MCF 10A (cell line): ENCODE results near the gene TUBGCP6. TPM values are rescaled to one million over a fixed set of nuclear protein-coding genes. Genes with fewer than 3 reads are reported as not detected.

ENCODE experiments used
- BruUV-seq: library from RNA; stranded (reverse); fragments of 400-500 nt; replicated peaks from 2 replicates; lab custom pipeline; 2021; lab: Mats Ljungman, UMichigan
- CTCF ChIA-PET: fragments of 300-600 bp; sonication (Branson Sonifier 250); formaldehyde crosslinking; extraction: SDS; loops from one replicate; lab custom pipeline; 2021; ENCODE audit warnings: antibody characterized with exemption, inconsistent platforms; lab: Yijun Ruan, JAX
- POLR2A ChIA-PET: fragments of 300-600, 350-650 bp; sonication (Branson Sonifier 250); formaldehyde crosslinking; extraction: SDS; loops from one replicate; lab custom pipeline; 2020; ENCODE audit warnings: antibody characterized with exemption, inconsistent platforms; lab: Yijun Ruan, JAX
- DNase-seq: peaks from one replicate; pipeline ENCODE4 v3.0.0-alpha.2; 2018; ENCODE audit not compliant: unreplicated experiment
- H3K27ac Mint-ChIP-seq: one replicate; pipeline ENCODE4 v1.8.0; 2022; ENCODE audit warnings: mild to moderate bottlenecking, low read depth, mixed read lengths; ENCODE audit not compliant: unreplicated experiment
- H3K27me3 Mint-ChIP-seq: one replicate; pipeline ENCODE4 v1.8.0; 2022; ENCODE audit warnings: mixed read lengths; ENCODE audit not compliant: insufficient read depth, unreplicated experiment
- H3K36me3 Mint-ChIP-seq: one replicate; pipeline ENCODE4 v1.8.0; 2022; ENCODE audit warnings: mild to moderate bottlenecking, moderate library complexity, mixed read lengths; ENCODE audit not compliant: insufficient read depth, unreplicated experiment
- H3K4me1 Mint-ChIP-seq: one replicate; pipeline ENCODE4 v1.8.0; 2022; ENCODE audit warnings: mixed read lengths; ENCODE audit not compliant: insufficient read depth, unreplicated experiment
- H3K4me3 Mint-ChIP-seq: one replicate; pipeline ENCODE4 v1.8.0; 2022; ENCODE audit warnings: mild to moderate bottlenecking, moderate library complexity, mixed read lengths; ENCODE audit not compliant: unreplicated experiment
- H3K9me3 Mint-ChIP-seq: one replicate; pipeline ENCODE4 v1.8.0; 2022; ENCODE audit warnings: mixed read lengths; ENCODE audit not compliant: unreplicated experiment
- intact Hi-C: fragments of 100-400 bp; cut with micrococcal nuclease; formaldehyde crosslinking; loops from 2 replicates; pipeline ENCODE4 v1.14.1; 2022
- total RNA-seq: library from RNA; stranded (reverse); gene quantifications from 2 replicates; pipeline ENCODE4 v1.2.3, GENCODE V29; 2022
- TF ChIP-seq, protein P1 (sequence below): fragments of 200-600 bp; IDR thresholded peaks from one replicate; pipeline ENCODE4 v1.8.0; 2022; ENCODE audit warnings: antibody characterized with exemption, mild to moderate bottlenecking; ENCODE audit not compliant: unreplicated experiment

The TUBGCP6 gene
- total RNA-seq, 1 experiment from 2014 or later: 27.9 TPM

- TF ChIP-seq, protein P1, sequence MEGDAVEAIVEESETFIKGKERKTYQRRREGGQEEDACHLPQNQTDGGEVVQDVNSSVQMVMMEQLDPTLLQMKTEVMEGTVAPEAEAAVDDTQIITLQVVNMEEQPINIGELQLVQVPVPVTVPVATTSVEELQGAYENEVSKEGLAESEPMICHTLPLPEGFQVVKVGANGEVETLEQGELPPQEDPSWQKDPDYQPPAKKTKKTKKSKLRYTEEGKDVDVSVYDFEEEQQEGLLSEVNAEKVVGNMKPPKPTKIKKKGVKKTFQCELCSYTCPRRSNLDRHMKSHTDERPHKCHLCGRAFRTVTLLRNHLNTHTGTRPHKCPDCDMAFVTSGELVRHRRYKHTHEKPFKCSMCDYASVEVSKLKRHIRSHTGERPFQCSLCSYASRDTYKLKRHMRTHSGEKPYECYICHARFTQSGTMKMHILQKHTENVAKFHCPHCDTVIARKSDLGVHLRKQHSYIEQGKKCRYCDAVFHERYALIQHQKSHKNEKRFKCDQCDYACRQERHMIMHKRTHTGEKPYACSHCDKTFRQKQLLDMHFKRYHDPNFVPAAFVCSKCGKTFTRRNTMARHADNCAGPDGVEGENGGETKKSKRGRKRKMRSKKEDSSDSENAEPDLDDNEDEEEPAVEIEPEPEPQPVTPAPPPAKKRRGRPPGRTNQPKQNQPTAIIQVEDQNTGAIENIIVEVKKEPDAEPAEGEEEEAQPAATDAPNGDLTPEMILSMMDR: no peak
- Mint-ChIP-seq H3K27ac (peak overlapping the region; percentile 69), H3K4me1 (peaks cover 5% of the 10 kb centered on the region), H3K9me3 (no peaks in the 10 kb centered on the region), H3K4me3 (peak overlapping the region; percentile 73), H3K27me3 (no peaks in the 10 kb centered on the region), H3K36me3 (peaks cover 24% of the 10 kb centered on the region)
- BruUV-seq: no TSS peak
- intact Hi-C loops: loop anchor here (1.0 kb wide), 1 partner anchor 41 kb away; no protein-coding TSS in a partner anchor
- DNase-seq: no peak
- ChIA-PET CTCF (interaction anchor here (0.6 to 3.2 kb wide), 10 partner anchors 9 to 501 kb away, joined by 3 to 21 read pairs (median 4); no protein-coding TSS in a partner anchor), POLR2A (interaction anchor here (1.2 to 1.8 kb wide), 4 partner anchors 12 to 41 kb away, joined by 4 to 7 read pairs (median 7); no protein-coding TSS in a partner anchor)
These were observed 55.0 kb downstream of the TUBGCP6 start for GRCh38 chr22:50189849-50190181.

DNA sequence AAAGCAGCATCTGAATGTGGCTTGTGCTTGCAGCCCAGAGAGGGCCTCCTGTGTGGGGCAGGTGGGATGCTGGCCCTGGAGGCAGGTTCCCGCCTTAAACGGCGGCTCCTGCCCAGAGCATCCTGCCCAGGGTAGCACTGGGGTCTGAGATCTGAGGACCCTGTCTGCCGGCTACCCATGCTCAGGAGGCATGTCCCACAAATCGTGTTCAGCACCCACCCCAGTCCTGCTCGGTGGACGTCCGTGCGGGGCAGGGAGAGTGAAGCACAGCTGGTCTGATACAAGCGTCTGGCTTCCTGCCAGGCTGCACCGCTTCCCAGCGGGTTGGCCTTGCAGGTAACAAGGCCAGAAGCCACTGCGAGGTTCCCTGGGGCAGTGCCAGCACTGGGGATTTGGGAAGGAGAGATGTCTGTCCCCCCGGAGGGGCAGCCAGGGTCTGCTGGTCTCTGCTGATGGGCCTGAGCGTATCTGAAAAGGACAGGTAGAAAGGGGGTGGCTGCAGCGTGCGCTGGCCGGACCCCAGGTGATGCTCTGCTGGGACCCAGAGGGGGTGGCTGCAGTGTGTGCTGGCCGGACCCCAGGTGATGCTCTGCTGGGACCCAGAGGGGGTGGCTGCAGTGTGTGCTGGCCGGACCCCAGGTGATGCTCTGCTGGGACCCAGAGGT, 55.5 kb downstream of the TUBGCP6 start:
- intact Hi-C loops: no loop called here
- CTCF ChIA-PET: interaction anchor here (0.6 to 3.2 kb wide), 9 partner anchors 9 to 502 kb away, joined by 3 to 21 read pairs (median 4); no protein-coding TSS in a partner anchor
- H3K4me3 Mint-ChIP-seq: peak overlapping the region; percentile 73
- H3K9me3 Mint-ChIP-seq: no peaks in the 10 kb centered on the region
- H3K27ac Mint-ChIP-seq: peak overlapping the region; percentile 69
- no TSS peak for BruUV-seq
- DNase-seq: no peak
- no peaks in the 10 kb centered on the region for H3K27me3 Mint-ChIP-seq
- H3K36me3 Mint-ChIP-seq: peaks cover 24% of the 10 kb centered on the region
- H3K4me1 Mint-ChIP-seq: peaks cover 5% of the 10 kb centered on the region
- POLR2A ChIA-PET: interaction anchor here (1.2 to 1.8 kb wide), 3 partner anchors 13 to 40 kb away, joined by 4 to 7 read pairs (median 7); no protein-coding TSS in a partner anchor
- TF ChIP-seq, protein P1: no peak

DNA sequence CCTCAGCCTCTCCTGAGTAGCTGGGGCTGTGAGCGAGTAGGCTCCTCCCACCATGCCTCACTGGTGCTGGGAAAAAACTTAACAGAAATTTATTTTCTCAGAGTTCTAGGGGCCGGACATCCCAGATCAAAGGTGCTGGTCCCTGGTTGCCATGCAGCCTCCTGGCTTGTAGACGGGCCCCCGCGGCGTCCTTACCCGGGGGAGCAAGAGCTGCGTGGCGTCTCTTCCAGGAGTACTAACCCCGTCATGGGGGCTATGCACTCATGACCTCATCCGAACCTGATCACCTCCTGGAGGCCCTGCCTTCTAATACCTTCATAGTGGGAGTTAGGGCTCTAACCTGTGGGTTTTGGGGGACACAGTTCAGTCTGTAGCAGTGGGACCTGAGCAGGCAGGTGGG, 56.5 kb downstream of the TUBGCP6 start:
- BruUV-seq: no TSS peak
- no peaks in the 10 kb centered on the region for H3K9me3 Mint-ChIP-seq
- no peaks in the 10 kb centered on the region for H3K27me3 Mint-ChIP-seq
- H3K27ac Mint-ChIP-seq: no peak overlapping the region
- H3K4me3 Mint-ChIP-seq: no peak overlapping the region
- POLR2A ChIA-PET: interaction anchor here (1.3 to 2.2 kb wide), 2 partner anchors 30 to 39 kb away, joined by 3 to 7 read pairs; no protein-coding TSS in a partner anchor
- CTCF ChIA-PET: interaction anchor here (0.7 to 1.3 kb wide), 2 partner anchors 34 to 40 kb away, joined by 4 read pairs; no protein-coding TSS in a partner anchor
- H3K4me1 Mint-ChIP-seq: peaks cover 5% of the 10 kb centered on the region
- DNase-seq: no peak
- intact Hi-C loops: no loop called here
- TF ChIP-seq, protein P1: no peak
- peaks cover 19% of the 10 kb centered on the region for H3K36me3 Mint-ChIP-seq
